NCI-H2081 (cell line): ENCODE results near the gene PYGO2.

Source experiments
- DNase-seq, 2 experiments: peaks; one replicate each; lab custom pipeline; 2025; lab: John Stamatoyannopoulos, UW

Gene PYGO2

GRCh38 chr1:154943649-154944400, 17.8 kb downstream of the PYGO2 start:
- DNase-seq = peak; percentile 47 to 64

GRCh38 chr1:154941333-154942013, 20.1 kb downstream of the PYGO2 start:
- no peak for DNase-seq

GRCh38 chr1:154940651-154941194, 20.9 kb downstream of the PYGO2 start:
- no peak for DNase-seq

- DNase-seq = no peak
Measured at GRCh38 chr1:154940213-154940560, 21.4 kb downstream of the PYGO2 start.

GRCh38 chr1:154938604-154939399, 22.8 kb downstream of the PYGO2 start:
- no peak for DNase-seq

GRCh38 chr1:154937988-154938386, 23.6 kb downstream of the PYGO2 start:
- no peak for DNase-seq

GRCh38 chr1:154937085-154937987, 24.2 kb downstream of the PYGO2 start:
- peak; percentile 91 to 94 for DNase-seq

- DNase-seq = peak; percentile 96 to 97
Measured at GRCh38 chr1:154936555-154937084, 25.0 kb downstream of the PYGO2 start, which contains the start of gene PMVK. Gene PMVK, minus strand, starts transcription at chr1:154936719. Its CDS starts 34 bp downstream, at chr1:154936685.

- DNase-seq = no peak
Measured at GRCh38 chr1:154935749-154936554, 25.6 kb downstream of the PYGO2 start.

- no peak for DNase-seq
Measured at GRCh38 chr1:154934358-154934948, 27.1 kb downstream of the PYGO2 start.

GRCh38 chr1:154931940-154932487, 29.6 kb downstream of the PYGO2 start:
- DNase-seq = no peak

GRCh38 chr1:154926201-154926600, 35.4 kb downstream of the PYGO2 start:
- DNase-seq = no peak

- DNase-seq = no peak
Measured at GRCh38 chr1:154925335-154926170, 36.0 kb downstream of the PYGO2 start.

- no peak for DNase-seq
Measured at GRCh38 chr1:154923695-154924094, 37.9 kb downstream of the PYGO2 start.

- DNase-seq = peak; percentile 54 to 89
Measured at GRCh38 chr1:154913273-154913672, 48.3 kb downstream of the PYGO2 start.

- DNase-seq = no peak
Measured at GRCh38 chr1:154912755-154913154, 48.8 kb downstream of the PYGO2 start.

- DNase-seq = no peak
Measured at GRCh38 chr1:154911691-154912550, 49.7 kb downstream of the PYGO2 start.

GRCh38 chr1:154910851-154911250, 50.7 kb downstream of the PYGO2 start:
- no peak for DNase-seq
